GM21576 (cell line): ENCODE results near the gene PRKCA.

Experiments
- ATAC-seq: cut with Tn5 transposase; IDR thresholded peaks from one replicate; pipeline ENCODE4 v1.9.1; 2021; ENCODE audit warnings: mild to moderate bottlenecking, moderate library complexity; ENCODE audit not compliant: unreplicated experiment

Gene PRKCA

DNA sequence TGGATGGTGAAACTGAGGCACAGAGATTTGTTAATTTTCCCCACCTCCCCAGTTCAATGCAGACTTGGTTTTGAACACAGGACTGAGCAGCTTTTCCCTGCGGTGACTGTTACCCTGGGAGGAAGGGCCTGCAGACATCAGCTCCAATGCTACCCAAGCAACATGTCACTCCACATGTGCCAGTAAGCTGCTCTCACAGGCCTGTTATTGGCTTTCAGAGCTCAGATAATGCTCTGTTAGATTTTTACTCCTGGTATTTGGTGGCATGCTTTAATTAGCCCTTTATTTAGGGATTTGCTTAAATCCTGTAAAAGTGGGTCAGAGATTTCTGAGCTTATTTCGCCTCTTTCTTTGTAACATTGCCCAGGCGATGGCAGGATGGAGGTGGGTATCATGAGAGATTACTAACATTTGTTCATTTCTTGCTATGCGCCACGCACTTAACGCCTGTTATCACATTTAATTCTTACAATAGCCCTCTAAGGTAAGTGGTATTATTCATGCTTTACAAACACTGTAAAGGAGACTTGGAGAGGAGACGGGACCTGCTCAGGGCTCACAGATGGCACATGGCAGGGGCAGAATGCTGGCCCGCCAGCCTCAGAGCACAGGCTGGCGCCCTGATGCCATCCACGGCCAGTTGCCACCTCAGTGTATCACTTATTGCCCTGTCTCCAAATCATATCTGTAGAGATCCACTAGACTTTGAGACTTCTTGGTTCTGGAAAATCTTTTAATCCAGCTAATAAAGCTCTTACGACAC is 448.5 kb downstream of the PRKCA start:
- no peak for ATAC-seq

- ATAC-seq = no peak
Measured at GRCh38 chr17:66751771-66752170, 449.4 kb downstream of the PRKCA start.

DNA sequence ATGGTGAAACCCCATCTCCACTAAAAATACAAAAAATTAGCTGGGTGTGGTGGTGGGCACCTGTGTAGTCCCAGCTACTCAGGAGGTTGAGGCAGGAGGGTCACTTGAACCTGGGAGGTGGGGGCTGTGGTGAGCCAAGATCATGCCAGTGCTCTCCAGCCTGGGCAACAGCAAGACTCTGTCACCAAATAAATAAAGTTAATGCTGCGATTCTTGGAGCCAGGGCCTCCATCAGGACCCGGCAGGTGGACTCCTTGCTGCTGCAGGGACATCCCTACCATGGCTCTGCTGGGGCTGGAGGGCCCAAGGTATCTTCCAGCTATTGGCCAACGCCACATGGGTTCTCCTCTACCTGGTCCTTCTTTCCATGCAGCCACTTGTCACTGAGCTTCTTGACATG is 450.0 kb downstream of the PRKCA start:
- ATAC-seq = no peak

DNA sequence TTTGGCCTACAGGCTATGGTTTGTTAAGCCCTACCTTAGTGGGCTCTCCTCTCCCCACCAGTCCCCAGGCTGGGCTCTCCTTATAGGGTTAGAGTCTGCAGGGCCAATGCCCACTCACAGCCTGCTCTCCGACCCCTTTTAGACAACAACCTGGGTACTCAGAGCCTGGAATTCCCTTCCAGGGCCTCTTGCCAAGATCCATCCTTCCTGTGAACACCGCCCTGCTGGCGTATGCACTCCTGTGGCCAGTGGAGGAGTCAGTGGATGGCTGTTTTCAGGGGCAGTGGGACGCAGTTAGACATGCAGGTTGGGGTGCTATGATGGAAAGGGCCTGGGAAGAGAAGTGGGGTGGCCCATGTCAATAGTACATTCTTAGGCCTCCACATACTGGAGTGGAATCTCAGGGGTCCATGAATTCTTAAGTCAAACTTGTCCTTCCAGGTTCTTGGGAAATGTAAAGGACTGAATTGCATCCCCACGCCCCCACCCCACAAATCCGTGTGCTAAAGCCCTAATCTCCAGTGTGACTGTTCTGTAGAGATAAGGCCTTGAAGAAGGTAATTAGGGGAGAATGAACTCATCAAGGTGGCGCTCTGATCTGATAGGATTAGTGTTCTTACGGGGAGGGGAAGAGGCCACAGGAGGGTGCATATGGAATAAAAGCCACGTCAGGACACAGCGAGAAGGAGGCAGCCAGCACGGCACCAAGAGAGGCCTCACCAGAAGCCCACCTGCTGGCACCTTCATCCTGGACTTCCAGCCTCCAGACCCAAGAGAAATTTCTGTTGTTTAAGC is 450.9 kb downstream of the PRKCA start:
- ATAC-seq = no peak

DNA sequence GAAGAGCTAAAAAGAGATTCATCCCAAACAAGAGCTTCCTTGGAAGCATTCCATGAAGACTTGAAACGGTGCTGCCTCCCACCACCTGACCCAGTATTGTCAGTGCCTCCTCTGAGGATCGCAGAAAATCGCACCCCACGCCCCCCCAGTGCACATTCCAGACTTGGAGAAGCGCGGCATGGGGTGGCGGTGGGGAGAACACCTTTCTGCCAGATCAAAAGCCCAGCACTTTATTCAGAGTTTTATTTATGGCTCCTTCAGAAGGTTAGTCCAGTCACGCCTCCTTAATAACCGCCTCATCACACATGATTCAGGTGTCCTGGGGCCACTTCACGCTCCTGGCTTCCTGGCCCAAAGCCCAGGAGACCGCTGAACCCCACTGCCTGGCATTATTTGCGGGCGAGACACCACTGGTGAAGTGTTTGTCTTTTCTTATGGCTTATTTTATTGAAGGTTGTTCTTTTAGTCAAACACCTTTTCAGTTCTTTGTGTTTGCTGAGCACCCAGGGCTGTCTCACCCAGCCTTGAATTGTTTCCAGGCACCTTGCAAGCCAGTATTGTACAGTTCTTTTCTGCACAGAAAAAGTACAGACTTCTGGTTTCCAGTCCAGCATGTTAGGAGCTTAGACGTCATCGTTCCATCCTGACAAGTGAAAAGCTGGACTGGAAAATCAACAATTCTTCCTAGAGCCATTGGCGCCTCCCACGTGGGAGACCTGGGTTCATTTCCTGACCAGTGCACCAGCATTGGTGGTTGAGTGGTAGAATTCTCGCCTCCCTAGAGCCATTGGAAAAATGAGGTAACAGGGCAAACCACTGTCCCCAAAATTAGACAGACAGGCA is 452.9 kb downstream of the PRKCA start:
- ATAC-seq = no peak

- ATAC-seq = no peak
Measured at GRCh38 chr17:66755944-66756290, 453.5 kb downstream of the PRKCA start.

DNA sequence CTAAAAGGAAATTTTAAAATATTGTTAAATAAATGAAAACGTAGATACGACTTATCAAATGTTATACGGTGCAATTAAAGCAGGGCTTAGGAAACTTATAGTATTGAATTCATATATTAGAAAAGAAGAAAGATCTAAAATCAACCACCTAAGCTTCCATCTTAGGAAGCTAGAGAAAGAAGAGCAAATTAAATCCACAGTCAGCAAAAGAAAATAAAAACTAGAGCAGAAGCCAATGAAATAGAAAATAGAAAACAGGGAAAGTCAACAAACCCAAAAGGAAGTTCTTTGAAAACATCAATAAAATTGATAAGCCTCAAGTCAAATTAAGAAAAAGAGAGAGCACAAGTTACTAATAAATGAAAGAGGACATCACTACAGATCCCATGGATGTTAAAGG is 457.9 kb downstream of the PRKCA start:
- no peak for ATAC-seq

DNA sequence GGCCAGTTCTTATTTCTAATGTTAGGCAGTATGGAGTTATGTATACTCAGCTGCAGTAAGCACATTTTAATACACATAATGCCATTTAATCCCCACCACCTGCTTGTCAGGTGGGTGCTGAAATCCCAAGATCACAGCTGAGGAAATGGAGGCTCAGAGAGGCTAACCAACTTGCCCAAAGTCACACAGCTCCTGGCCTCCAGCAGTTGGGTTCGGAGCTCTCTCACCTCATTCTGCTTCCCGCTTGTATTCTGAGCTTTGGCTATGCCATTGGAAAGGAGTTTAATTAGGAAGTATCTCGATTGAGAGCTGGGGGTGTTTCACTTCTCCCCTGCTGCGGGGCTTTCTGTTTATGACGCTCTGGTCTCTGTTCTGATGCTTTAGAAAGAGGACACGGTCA is 459.9 kb downstream of the PRKCA start:
- ATAC-seq = no peak

DNA sequence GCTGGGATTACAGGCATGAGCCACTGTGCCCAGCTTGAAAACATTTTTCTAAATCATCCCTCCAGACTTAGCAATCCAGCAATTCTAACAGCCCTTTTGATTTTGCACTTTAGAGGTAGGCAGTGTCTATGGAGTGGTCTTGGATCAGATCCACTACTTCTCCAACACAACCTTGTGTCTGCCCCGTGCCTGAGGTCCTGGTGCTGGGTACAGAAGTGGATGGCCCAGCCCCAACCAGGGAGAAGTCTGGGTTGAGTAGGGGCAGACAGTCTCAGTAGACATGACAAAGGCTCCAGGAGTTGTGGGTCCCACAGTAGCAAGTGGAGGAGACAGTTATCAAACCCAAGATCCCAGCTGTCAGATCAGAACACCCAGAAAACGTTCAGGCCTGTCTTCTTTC is 460.6 kb downstream of the PRKCA start:
- no peak for ATAC-seq

DNA sequence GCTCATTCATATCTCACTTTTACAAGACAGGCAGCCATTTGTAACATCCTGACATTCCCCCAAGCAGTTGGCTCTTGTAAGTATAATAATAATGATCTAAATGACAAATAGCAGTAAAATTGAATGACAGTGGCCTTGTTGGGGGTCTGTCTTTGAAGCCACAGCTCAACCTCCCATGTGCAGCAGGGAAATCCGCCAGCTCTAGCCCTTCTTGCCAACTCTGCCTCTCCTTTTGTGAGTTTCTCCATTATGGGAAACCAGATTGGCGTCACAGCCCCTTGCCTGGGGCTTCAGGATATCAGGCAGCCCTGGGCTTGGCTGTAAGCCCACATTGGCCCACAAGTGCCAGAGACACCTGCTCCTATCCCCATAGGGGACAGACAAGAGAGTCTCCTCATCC is 462.1 kb downstream of the PRKCA start:
- no peak for ATAC-seq

DNA sequence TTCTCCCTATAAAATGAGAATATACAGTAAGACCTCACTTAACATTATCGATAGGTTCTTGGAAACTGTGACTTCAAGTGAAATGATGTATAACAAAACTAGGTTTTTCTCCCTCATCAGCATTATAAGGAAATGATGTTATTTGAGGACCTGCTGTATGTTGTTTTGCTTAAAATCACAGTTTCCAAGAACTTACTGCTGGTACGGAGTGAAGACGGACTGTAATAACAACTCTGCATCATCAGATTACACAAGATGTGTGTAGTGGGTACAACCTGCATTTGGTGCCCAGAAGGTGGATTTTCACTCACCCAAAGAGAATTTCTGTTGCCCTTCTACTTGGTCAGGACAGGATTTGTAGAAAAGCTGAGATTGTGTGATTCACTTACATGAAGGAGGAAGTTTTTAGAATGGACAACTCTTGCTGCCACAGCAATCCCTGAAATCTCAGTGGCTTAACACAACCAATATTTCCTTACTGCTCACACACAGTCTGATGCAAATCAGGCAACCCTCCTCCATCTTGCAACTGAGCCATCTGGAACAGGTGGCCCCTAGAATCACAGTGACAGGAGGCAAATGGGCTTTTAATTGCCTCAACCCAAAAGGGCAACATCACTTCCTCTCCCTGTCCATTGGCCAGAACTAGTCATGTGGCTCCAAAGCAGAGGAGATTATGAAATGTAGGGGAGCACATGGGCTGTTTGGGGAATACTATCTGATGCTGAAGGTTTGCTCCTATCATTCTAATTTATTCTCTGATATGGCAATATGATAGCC is 464.9 kb downstream of the PRKCA start:
- ATAC-seq = no peak

GRCh38 chr17:66769911-66770310 is 467.5 kb downstream of the PRKCA start:
- ATAC-seq = no peak

GRCh38 chr17:66772148-66772812 is 469.9 kb downstream of the PRKCA start:
- no peak for ATAC-seq

- ATAC-seq = no peak
Measured at GRCh38 chr17:66775271-66775670, 472.9 kb downstream of the PRKCA start.

DNA sequence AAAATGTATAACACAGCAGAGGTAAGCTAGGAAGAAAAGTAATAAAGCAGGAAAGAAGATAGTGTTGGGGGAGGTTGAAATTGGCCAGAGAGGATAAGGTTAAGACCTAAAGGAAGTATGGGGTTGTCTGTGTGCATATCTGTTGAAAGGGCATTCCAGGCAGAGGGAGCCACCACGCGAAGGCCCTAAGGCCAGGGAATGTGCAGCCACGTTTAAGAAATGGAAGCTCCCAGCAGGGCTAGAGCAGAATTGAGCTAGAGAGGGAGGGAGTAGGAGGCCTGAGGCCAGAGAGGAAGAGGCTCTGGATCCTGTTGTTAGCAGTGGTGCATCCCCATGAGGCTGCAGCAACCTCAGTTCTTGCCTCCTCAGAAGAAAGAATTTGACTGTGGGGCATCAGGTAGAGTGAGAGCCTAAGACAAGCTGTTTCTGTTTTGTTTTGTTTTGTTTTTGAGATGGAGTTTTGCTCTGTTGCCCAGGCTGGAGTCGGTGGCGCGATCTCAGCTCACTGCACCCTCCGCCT is 473.5 kb downstream of the PRKCA start:
- no peak for ATAC-seq

DNA sequence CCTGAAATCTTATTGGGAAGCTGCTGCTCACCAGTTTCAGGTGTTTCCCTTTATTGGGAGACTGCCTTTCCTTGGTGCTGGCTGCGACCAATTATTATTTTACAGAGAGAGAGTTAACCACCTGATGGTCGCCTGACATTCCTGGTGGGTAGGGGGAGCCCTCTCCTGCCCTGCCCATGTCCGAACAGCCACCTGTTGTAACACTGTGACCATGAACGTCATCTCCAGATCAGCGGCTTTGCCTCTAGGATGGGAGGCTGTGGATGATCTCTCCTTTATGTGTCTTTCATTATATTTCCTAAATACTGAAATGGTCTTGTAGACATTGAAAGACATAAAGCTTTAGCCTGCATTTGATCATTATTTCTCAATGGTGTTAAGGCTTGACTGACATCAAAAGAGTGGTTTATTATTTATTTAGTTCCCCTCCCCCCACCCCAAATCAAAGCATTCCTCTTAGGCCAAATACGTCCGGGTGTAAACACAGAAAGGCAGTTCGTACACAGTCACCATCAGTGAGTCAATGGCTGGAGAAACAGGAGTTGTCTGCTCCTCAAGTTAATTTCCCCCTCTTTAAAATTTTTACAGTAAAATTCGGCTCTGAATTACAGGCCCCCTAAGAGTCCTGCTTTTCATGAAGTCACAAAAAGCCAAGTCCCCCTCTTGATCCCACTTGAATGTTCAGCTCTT is 474.7 kb downstream of the PRKCA start:
- no peak for ATAC-seq

DNA sequence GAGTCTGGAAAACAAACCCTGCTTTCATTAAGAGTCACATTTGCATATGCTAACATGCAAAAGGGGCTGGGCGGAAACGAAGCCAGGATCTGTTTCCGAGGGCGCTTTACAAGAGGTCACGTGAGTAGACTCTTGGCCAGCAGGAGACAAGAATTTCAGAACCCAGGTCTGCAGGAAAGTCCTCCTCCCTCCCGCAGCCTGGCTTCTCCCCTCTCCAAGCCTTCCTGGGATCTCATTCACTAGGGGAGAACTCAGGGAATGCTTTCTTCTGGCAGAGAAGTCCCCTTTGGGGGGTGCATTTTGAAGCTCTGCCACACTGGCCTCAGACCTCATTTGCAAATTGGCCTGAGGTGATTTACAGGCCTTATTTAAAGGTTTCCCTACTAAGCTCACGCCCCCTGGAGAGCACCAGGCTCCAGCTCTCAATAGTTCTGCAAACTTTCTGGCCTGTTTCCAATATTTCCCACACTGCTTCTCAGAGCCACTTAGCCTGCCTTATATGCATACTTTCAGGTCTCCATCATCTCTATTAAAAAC is 475.3 kb downstream of the PRKCA start:
- no peak for ATAC-seq

GRCh38 chr17:66778531-66779236 is 476.3 kb downstream of the PRKCA start:
- no peak for ATAC-seq

DNA sequence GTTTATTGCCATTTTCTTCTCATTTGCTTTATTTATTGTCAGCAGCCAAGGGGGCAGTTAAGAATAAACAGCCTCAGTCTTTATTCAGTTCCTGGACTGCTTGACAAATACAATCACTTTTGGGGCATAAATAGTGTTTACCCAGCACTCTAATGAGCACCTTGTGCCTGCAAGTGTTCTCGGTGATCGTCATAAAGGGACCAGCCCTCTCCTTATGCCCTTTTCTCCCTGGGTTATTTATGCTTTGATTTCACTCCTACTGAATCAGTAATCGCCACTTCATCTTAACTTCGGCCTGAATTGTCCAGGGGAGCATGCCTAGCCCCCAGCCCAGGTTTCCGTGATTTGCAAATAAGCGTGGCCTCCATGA is 476.8 kb downstream of the PRKCA start:
- ATAC-seq = no peak
